ENCODE results near the gene MAGI2. TPM values are rescaled to one million over a fixed set of nuclear protein-coding genes. Genes with fewer than 3 reads are reported as not detected.

MAGI2 gene
- total and polyA plus RNA-seq, 2 experiments from 2014 or later, result 10.4 to 26.4 TPM

GRCh38 chr7:78959477-78959876 is 494.0 kb downstream of the MAGI2 start:
- TF ChIP-seq EZH2 (IDR thresholded peaks at IDR 0.05; ENCODE audit: low read depth, unreplicated experiment) (no peak), ZNF462 (CRISPR knock-in tag; IDR thresholded peaks at IDR 0.05) (no peak), ZNF331 (CRISPR knock-in tag; IDR thresholded peaks at IDR 0.05; ENCODE audit: low read depth) (no peak), JUNB (IDR thresholded peaks at IDR 0.05; ENCODE audit: unreplicated experiment) (no peak), ETS1 (IDR thresholded peaks at IDR 0.05) (no peak), ZNF114 (CRISPR knock-in tag; IDR thresholded peaks at IDR 0.05) (no peak), NANOG (IDR thresholded peaks at IDR 0.05; ENCODE audit: borderline replicate concordance) (no peak), STAT1 (IDR thresholded peaks at IDR 0.05; ENCODE audit: unreplicated experiment) (no peak), REST (IDR thresholded peaks at IDR 0.05; ENCODE audit: unreplicated experiment) (no peak), EZH2phosphoT487 (IDR thresholded peaks at IDR 0.05; ENCODE audit: unreplicated experiment) (no peak), POLR2AphosphoS5 (IDR thresholded peaks at IDR 0.05; ENCODE audit: low read depth) (no peak), CREB1 (CRISPR knock-in tag; IDR thresholded peaks at IDR 0.05; ENCODE audit: low read depth) (no peak)
- H3K79me2 ChIP-seq (replicated peaks; ENCODE audit: insufficient read depth), result no peaks in the 10 kb centered on the region
- H3K27me3 Mint-ChIP-seq (ENCODE audit: insufficient read depth, low read depth, poor library complexity), result no peaks in the 10 kb centered on the region
- H4K20me1 ChIP-seq (replicated peaks; ENCODE audit: insufficient read depth), result no peaks in the 10 kb centered on the region
- H3K36me3 ChIP-seq (ENCODE audit: insufficient read depth), result no peaks in the 10 kb centered on the region
- H3K9me2 ChIP-seq (ENCODE audit: insufficient read depth), result no peaks in the 10 kb centered on the region
- ATAC-seq (no peak), DNase-seq (ENCODE audit: low spot score) (no peak)
- no peak overlapping the region for H3K27ac ChIP-seq (ENCODE audit: low read depth)
- no peak overlapping the region for H3K27ac Mint-ChIP-seq
- H2AFZ ChIP-seq, result no peak overlapping the region
- no peaks in the 10 kb centered on the region for H3K36me3 Mint-ChIP-seq (ENCODE audit: low read depth)
- no peaks in the 10 kb centered on the region for H3K9me3 Mint-ChIP-seq
- no peak overlapping the region for H3K4me3 Mint-ChIP-seq
- H3F3A ChIP-seq (replicated peaks; ENCODE audit: low read depth), result no peaks in the 10 kb centered on the region
- H3K4me2 ChIP-seq, result no peak overlapping the region
- no peaks in the 10 kb centered on the region for H3K27me3 ChIP-seq (ENCODE audit: insufficient read depth)
- no peaks in the 10 kb centered on the region for H3K4me1 ChIP-seq (ENCODE audit: insufficient read depth)
- no peak overlapping the region for H3K4me3 ChIP-seq
- H3K4me1 Mint-ChIP-seq, result no peaks in the 10 kb centered on the region
